DOHH2 (cell line): ENCODE results near the gene ADAMTS18.

ENCODE experiments used
- H3F3A ChIP-seq: fragments of 200-600 bp; sonication (generic), shearing (Covaris generic); 2 replicates; pipeline ENCODE4 v1.6.0; 2016; ENCODE audit warnings: antibody characterized with exemption, mild to moderate bottlenecking; ENCODE audit not compliant: control insufficient read depth, insufficient read depth
- H3K27ac ChIP-seq: fragments of 200-600 bp; sonication (generic); 2 replicates; pipeline ENCODE4 v1.5.1; 2014; ENCODE audit warnings: low read depth, mild to moderate bottlenecking, low read length, moderate library complexity
- H3K27me3 ChIP-seq: fragments of 200-600 bp; sonication (generic); 2 replicates; pipeline ENCODE4 v1.6.1; 2014; ENCODE audit warnings: mild to moderate bottlenecking, low read length, mixed read lengths; ENCODE audit not compliant: control insufficient read depth
- H3K36me3 ChIP-seq: fragments of 200-600 bp; sonication (generic); 2 replicates; pipeline ENCODE4 v1.6.1; 2014; ENCODE audit warnings: mild to moderate bottlenecking, low read length, moderate library complexity, mixed read lengths; ENCODE audit not compliant: control insufficient read depth
- H3K4me1 ChIP-seq: fragments of 200-600 bp; sonication (generic); 2 replicates; pipeline ENCODE4 v1.6.1; 2014; ENCODE audit warnings: mild to moderate bottlenecking, low read length, mixed read lengths; ENCODE audit not compliant: control insufficient read depth
- H3K4me2 ChIP-seq: fragments of 200-600 bp; sonication (generic); 2 replicates; pipeline ENCODE4 v1.6.0; 2014; ENCODE audit warnings: mild to moderate bottlenecking, low read length, moderate library complexity
- H3K4me3 ChIP-seq: fragments of 200-600 bp; sonication (generic); 2 replicates; pipeline ENCODE4 v1.5.1; 2014; ENCODE audit warnings: mild to moderate bottlenecking, low read length, mixed read lengths
- H3K79me2 ChIP-seq: fragments of 200-600 bp; sonication (generic); 2 replicates; pipeline ENCODE4 v1.6.1; 2014; ENCODE audit warnings: mild to moderate bottlenecking, low read length, mixed read lengths; ENCODE audit not compliant: control insufficient read depth
- H3K9me2 ChIP-seq: fragments of 200-600 bp; sonication (generic); replicated peaks from 2 replicates; pipeline ENCODE4 v1.6.1; 2014; ENCODE audit warnings: mild to moderate bottlenecking, low read length, mixed read lengths; ENCODE audit not compliant: control insufficient read depth
- H3K9me3 ChIP-seq: fragments of 200-600 bp; sonication (generic); 2 replicates; pipeline ENCODE4 v1.6.1; 2014; ENCODE audit warnings: antibody characterized with exemption, low read length, mixed read lengths; ENCODE audit not compliant: control insufficient read depth, insufficient read depth
- H4K20me1 ChIP-seq: fragments of 200-600 bp; sonication (generic); 2 replicates; pipeline ENCODE4 v1.6.0; 2014; ENCODE audit warnings: low read depth, mild to moderate bottlenecking, antibody characterized with exemption, low read length, moderate library complexity; ENCODE audit not compliant: control insufficient read depth, insufficient read depth
- CTCF ChIP-seq: fragments of 200-600 bp; sonication (generic); IDR thresholded peaks from one replicate; pipeline ENCODE4 v1.5.1; 2014; ENCODE audit warnings: antibody characterized with exemption, mild to moderate bottlenecking, low read depth, low read length; ENCODE audit not compliant: poor library complexity, severe bottlenecking
- EZH2phosphoT487 ChIP-seq: fragments of 200-600 bp; sonication (generic); IDR thresholded peaks from 2 replicates; pipeline ENCODE4 v1.6.1; 2017; ENCODE audit warnings: borderline replicate concordance, mild to moderate bottlenecking, antibody characterized with exemption, low read length, moderate library complexity, mixed read lengths

The ADAMTS18 gene

GRCh38 chr16:77442078-77442477 lies 7.2 kb upstream of the ADAMTS18 start:
- Histone ChIP-seq H3F3A (no peaks in the 10 kb centered on the region), H3K4me2 (no peak overlapping the region), H3K9me3 (no peaks in the 10 kb centered on the region), H3K27ac (no peak overlapping the region), H3K36me3 (no peaks in the 10 kb centered on the region), H3K79me2 (no peaks in the 10 kb centered on the region), H4K20me1 (no peaks in the 10 kb centered on the region), H3K4me3 (no peak overlapping the region), H3K27me3 (peaks cover 3% of the 10 kb centered on the region; the same call in 1 of the 2 replicates), H3K9me2 (no peaks in the 10 kb centered on the region), H3K4me1 (no peaks in the 10 kb centered on the region)
- no peak for TF ChIP-seq CTCF
- no peak for TF ChIP-seq EZH2phosphoT487

DNA sequence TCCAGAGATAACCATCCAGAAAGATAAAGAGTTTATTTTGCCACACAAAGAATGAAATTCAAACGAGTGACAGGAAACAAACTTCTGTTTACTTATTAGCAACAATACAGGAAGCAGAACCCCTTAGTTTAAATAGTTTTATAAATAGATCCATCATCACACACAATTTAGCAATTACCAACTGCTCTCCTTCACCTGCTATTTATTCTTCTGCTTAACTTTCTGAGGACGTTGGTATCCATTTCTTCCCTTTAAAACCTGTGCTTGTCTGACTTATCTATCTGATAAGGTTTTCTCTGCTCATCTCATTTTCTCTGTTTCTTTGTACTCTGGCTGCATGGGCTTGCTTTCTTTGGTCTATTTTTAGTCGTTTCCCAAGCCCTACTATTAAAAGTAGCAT lies 4.3 kb upstream of the ADAMTS18 start:
- Histone ChIP-seq H3K9me2 (no peaks in the 10 kb centered on the region), H3F3A (no peaks in the 10 kb centered on the region), H4K20me1 (no peaks in the 10 kb centered on the region), H3K4me2 (no peak overlapping the region), H3K36me3 (no peaks in the 10 kb centered on the region), H3K79me2 (no peaks in the 10 kb centered on the region), H3K27ac (no peak overlapping the region), H3K27me3 (peaks cover 3% of the 10 kb centered on the region; the same call in 1 of the 2 replicates), H3K4me1 (no peaks in the 10 kb centered on the region), H3K4me3 (no peak overlapping the region), H3K9me3 (no peaks in the 10 kb centered on the region)
- TF ChIP-seq EZH2phosphoT487: no peak
- TF ChIP-seq CTCF: no peak

DNA sequence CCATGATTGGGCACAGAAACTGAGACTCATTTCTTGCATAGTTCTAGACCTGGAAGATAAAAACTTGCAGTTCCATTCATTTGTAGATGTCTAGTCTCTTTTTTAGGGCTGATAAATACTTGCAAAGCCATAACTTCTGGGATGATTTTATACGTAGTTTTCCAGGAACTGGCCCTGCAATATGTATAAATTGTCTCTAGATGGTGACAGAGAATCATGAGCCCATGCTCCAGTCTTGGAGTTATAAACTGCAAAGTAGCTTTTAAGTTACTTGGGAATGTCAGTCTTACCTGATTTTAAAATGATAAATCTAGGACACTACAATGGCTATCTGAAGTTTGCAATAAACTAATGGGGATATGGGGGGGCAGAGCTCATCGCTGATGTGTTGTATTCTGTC lies 3.0 kb upstream of the ADAMTS18 start:
- Histone ChIP-seq H3K9me2 (no peaks in the 10 kb centered on the region), H3K36me3 (no peaks in the 10 kb centered on the region), H3K4me1 (no peaks in the 10 kb centered on the region), H3K4me2 (no peak overlapping the region), H3K9me3 (no peaks in the 10 kb centered on the region), H3K79me2 (no peaks in the 10 kb centered on the region), H3K27me3 (peaks cover 3% of the 10 kb centered on the region; the same call in 1 of the 2 replicates), H3K27ac (no peak overlapping the region), H3F3A (no peaks in the 10 kb centered on the region), H4K20me1 (no peaks in the 10 kb centered on the region), H3K4me3 (no peak overlapping the region)
- TF ChIP-seq CTCF (no peak), EZH2phosphoT487 (no peak)

GRCh38 chr16:77435272-77435820 lies 512 bp upstream of the ADAMTS18 start:
- Histone ChIP-seq H3K9me2 (no peaks in the 10 kb centered on the region), H3K4me2 (no peak overlapping the region), H3F3A (no peaks in the 10 kb centered on the region), H3K79me2 (no peaks in the 10 kb centered on the region), H3K4me1 (no peaks in the 10 kb centered on the region), H3K9me3 (no peaks in the 10 kb centered on the region), H3K36me3 (no peaks in the 10 kb centered on the region), H3K27ac (no peak overlapping the region), H4K20me1 (no peaks in the 10 kb centered on the region), H3K27me3 (peaks cover 2% of the 10 kb centered on the region; the same call in 1 of the 2 replicates), H3K4me3 (no peak overlapping the region)
- no peak for TF ChIP-seq CTCF
- no peak for TF ChIP-seq EZH2phosphoT487
